HG02798 (cell line): ENCODE measurements around the gene NHEJ1.

Source experiments
- ATAC-seq: cut with Tn5 transposase; IDR thresholded peaks from one replicate; pipeline ENCODE4 v1.9.1; 2021; ENCODE audit warnings: mild to moderate bottlenecking; ENCODE audit not compliant: unreplicated experiment, poor library complexity

The NHEJ1 gene

DNA sequence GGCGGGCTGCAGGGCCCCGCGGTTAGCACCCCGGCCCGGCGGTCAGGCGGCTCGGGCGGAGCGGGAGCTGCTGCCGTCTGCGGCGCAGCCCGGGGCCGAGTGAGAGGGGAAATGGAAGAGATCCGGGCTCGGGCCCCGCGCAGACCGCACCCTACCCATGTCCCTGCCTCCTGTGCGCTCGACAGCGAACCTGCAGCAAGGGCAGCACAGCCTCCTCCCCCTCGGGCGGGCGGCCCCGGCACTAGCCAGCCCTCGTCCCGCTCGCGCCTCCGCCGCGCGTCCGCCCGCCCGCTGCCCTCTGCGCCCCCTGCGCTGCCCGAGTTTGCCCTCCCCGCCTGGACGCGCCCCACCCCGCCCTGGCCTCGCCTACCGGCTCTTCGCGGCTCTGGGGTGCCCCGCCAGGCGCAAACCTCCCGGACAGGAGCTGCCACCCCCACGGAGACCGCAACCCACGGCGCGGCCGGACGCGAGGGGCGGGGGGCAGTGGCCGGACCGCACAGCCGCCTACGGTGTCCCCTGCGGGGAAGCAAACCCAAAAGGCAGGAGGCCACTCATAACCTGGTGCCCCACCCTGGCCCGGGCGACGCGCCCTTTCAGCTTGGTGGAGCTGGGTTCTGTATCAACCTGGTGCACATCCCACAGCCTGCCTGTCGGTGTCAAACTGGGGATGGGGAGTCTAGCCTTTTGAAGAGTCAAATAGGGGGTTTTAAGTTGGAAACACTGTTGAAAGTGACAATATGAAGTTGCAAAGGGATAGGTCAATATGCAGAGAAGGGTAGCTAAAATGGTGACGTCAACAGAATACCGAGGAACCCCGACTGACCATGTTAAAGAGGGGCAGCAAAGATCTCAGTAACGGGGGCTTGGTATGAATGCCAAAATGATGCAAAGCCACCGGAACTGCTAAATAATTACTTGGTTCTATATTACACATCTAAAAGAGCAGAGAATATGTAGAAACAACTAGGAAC lies 99.5 kb downstream of the NHEJ1 start, which contains the start of gene IHH:
TSS of gene IHH (minus strand) at position 101 of the 971 bp plus-strand sequence. CDS start 454 bp downstream, outside the sequence.
- ATAC-seq: no peak

- no peak for ATAC-seq
Measured at GRCh38 chr2:219059725-219060682, 100.6 kb downstream of the NHEJ1 start.

DNA sequence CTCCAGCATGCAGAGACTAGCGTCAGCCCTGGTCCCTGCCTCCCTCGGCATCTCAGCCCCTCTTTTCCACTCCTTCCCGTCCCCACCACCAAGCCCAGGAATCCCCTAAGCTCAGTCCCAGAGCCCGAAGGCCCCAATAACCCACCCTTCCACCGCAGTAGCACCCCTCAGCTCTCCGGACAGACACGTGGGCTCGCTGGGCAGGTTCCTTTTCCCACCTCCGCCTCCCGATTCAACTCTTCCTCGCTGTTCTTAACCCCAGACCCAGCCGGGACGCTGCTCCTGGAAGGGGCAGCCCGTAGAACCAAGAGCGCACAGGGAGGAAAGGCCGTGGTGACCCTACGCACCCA lies 101.3 kb downstream of the NHEJ1 start:
- no peak for ATAC-seq

DNA sequence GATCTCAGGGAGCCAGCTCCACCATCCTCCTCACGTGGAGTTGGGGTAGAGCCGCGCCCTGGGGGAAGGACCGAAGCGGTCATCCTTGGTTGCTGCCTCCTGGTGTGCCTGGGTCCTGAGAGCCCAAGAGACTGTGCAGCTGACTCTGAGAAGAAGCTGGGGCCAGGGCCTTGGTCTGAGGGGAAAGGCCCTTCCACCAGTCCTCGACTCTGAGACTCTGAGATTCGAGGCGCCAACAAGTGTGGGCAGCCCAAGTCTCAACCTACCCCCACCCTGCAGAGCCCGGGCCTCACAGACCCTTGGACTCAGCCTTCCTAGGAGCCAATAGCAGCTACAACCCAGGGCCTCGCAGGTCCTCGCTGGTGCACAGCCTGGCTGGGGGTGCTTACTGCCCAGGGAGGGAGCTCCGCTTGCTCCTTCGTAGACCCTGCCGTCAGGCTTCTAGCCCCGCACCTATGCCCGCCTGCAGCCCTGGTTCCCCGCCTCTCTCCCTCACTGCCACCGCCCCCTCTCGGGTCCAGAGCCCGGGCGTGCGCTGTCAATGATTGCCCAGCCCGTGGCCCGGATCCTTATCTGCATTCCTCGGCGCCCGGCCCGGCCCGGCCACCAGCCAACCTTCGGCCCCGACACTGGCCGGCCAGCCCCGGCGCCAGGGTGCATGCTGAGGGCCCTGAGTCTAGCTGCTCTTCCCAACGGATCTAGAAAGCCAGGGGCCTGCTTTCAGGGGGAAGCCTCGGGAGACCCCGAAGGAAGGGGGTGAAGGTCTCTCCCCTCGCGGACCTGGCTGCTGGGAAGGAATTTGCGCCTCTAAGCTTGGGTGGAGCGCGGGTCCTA lies 101.9 kb downstream of the NHEJ1 start:
- no peak for ATAC-seq

- peak; percentile 93 for ATAC-seq
Measured at GRCh38 chr2:219057709-219058540, 102.7 kb downstream of the NHEJ1 start.

- ATAC-seq: no peak
Measured at GRCh38 chr2:219056896-219057708, 103.5 kb downstream of the NHEJ1 start.

GRCh38 chr2:219056176-219056895 lies 104.3 kb downstream of the NHEJ1 start:
- ATAC-seq: no peak

GRCh38 chr2:219054956-219055903 lies 105.4 kb downstream of the NHEJ1 start:
- ATAC-seq: no peak

DNA sequence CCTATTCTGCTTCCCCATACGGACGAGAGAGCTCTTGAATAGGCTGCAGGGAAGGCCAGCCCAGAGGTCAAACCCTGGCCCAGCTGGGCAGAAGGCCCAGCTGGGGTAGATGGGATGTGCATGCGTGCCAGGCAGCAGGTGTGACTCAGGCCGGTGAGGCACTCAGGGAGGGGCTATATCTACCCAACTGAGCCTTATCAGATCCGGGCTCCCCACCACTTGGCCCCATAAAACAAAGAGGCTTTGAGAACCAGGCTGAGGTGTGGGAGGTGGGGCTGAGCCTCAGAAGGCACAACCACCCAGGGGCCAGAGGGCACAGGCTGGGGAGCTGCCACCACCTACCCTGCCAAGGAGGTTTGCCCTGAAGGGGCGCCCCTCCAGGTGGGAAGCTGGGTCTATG lies 111.3 kb downstream of the NHEJ1 start:
- no peak for ATAC-seq

- ATAC-seq: no peak
Measured at GRCh38 chr2:219045937-219046550, 114.6 kb downstream of the NHEJ1 start.

DNA sequence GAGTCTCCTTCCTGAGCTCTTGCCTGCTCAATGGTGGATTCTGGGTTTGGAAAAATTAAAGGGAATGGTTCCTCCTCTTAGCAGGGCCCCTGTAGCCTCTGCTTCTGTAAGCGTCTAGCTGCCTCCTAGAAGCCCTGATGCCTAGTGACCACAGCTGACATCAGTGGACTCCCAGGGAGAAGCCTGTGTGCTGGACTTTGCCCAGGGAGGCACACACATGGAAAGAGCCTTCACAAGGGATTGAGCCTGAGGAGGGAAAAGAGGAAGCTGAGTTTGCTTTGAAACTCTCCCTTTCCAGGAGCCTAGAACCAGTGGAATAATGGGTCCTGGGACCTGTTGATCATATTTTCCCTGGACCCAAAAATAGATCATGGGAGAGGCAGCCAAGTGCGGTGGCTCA lies 117.9 kb downstream of the NHEJ1 start:
- no peak for ATAC-seq

DNA sequence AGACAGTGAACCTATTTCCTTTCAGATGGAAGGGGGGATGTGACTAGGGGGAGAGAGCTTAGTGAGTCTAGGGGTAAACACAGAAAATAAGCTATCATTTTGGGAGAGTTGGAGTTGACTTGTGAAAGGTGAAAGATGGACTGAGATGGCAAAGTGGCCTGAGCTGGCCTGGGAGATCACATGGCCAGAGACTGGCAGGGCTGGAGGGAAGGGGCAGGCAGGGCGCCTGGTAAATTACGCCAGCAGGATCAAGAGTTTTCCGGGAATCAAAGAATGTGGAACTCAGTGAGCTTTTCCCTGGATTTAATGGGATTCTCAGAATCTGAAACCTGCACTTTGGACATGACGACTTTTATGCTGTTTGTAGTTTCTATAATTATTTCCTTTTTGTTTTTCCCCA lies 118.5 kb downstream of the NHEJ1 start:
- ATAC-seq: no peak

DNA sequence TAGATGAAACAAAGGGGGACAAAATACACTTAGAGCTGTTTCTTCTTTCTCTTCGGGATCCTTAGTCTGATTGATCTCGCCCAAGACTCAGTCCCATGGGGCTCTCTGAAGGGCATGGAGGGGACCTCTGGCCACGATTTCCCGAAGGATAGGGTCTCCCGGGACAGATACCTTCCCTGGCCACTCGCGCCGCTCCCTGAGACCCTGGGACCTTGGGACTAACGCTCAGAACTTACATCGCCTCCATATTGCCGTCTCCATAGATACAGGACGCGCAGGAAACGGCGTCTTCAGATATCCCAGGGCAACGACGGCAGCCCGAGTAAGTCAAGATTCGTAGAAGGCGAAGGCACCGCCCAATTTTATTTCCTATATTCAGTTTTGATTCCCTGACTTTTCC lies 119.4 kb downstream of the NHEJ1 start, which contains the start of gene CFAP65:
TSS of gene CFAP65 (minus strand) at position 265 of the 400 bp plus-strand sequence. CDS start 2,468 bp downstream, outside the sequence.
- no peak for ATAC-seq

DNA sequence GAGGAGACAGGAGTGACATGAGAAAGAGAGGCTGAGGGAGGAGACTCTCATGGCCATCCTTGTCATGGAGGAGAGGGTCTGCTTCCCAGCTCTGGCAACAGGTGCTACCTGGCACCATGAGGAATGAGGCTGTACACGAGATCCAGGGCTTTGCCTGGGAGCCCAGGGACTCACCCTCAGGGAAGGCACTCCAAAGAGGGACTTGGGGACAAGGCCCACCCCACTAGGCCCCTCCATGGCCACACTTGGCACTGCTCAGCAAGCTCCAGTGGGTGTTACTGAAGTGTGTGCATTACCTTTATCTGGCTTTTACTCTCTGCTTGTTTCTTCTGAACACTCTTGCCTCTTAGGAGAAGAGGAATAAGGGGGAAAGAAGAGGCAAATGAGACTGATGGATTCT lies 122.0 kb downstream of the NHEJ1 start:
- no peak for ATAC-seq

- no peak for ATAC-seq
Measured at GRCh38 chr2:219037783-219038499, 122.7 kb downstream of the NHEJ1 start.
